GM21390 (cell line): ENCODE results near the gene MFRP.

Experiments used
- ATAC-seq: cut with Tn5 transposase; IDR thresholded peaks from one replicate; pipeline ENCODE4 v1.9.1; 2021; ENCODE audit not compliant: unreplicated experiment

MFRP gene

GRCh38 chr11:119359365-119360214 lies 13.1 kb upstream of the MFRP start:
- ATAC-seq, result no peak

GRCh38 chr11:119357074-119357473 lies 10.6 kb upstream of the MFRP start:
- ATAC-seq, result no peak

GRCh38 chr11:119356349-119357031 lies 10.0 kb upstream of the MFRP start:
- ATAC-seq, result peak; percentile 74

- ATAC-seq, result no peak
Measured at GRCh38 chr11:119355091-119355843, 8.8 kb upstream of the MFRP start.

DNA sequence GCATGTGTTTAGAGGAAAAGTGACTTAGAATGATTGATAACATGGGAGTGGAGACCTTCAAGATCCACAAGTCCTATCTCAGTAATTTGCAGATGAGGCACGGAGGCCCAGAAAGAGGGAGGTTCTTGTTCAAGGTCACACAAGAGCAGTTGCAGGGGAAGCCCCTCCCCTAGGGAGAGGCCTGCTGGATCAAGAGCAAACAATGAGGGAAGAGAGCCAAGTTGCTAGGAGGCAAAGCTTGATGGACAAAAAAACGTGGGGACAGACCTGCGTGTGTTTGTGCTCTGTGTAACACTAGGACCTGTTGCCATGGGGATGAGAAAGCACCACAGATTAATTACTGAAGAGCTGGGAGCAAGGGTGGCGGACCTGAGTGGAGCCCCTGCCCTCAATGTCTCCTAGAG lies 6.4 kb upstream of the MFRP start:
- no peak for ATAC-seq

DNA sequence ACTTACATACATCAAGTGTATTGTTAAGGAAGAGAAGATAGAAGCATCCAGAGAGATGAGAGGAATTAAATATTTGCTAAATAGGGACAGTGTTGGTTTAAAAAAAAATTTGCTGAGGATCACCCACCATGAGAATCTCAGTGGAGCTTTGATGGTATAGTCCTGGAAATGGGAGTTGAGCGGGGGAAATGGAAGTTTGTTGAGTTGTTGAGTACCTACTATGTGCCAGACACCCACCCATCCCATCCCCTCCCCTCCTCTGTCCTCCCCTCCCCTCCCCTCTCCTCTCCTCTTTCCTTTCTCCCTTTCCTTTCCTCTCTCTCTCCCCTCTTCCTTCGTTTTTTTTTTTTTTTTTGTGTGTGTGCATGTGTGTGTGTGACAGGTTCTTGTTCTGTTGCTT lies 4.7 kb upstream of the MFRP start:
- no peak for ATAC-seq

GRCh38 chr11:119350302-119350701 lies 3.8 kb upstream of the MFRP start:
- ATAC-seq, result no peak

DNA sequence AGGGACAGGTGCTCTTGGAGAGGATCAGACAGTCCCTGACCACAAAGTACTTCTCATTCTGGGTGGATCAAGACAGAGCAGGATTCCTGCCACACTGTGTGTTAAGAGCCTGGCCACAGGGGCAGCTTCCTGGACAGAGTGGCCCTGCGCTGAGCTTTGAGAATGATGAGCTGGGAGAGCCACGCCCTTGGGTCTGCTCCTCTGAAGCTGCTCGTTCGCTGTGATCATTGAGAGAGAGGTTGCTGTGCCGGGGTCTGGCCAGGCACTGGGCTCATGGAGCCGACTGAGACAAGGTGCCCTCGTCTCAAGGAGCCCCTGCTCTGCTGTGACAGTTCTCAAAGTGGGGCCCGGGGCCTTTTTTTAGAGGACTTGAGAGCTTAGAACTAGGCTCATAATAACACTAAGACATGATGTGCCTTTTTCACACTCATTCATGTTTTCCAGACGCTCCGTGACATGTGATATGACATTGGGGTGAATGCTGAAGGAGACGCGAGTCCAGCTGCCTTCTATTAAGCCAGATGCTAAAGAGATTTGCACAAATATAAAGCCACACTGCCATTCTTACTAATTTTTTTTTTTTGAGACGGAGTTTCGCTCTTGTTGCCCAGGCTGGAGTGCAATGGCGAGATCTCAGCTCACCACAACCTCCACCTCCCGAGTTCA lies 1.6 kb upstream of the MFRP start:
- ATAC-seq, result no peak

DNA sequence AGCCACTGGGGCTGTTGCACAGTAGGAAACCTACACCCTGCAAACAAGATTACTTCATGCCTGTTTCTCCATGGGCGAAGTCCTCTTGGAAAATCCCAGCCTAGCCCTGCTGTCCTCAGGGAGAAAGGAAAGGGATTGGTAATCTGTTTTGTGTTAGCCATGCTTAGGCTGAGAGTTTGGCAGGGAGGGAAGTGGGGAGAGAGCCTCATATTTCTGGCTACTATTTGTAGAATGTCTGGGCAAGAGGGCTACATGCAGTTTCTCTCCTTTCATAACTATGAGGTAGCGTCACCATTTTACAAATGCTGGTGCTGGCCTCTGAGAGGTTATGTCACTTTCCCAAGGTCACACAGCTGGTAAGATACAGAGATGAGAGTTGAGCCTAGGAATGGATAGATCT lies 737 bp upstream of the MFRP start:
- ATAC-seq, result no peak

- ATAC-seq, result no peak
Measured at GRCh38 chr11:119345685-119346084, 820 bp downstream of the MFRP start.

DNA sequence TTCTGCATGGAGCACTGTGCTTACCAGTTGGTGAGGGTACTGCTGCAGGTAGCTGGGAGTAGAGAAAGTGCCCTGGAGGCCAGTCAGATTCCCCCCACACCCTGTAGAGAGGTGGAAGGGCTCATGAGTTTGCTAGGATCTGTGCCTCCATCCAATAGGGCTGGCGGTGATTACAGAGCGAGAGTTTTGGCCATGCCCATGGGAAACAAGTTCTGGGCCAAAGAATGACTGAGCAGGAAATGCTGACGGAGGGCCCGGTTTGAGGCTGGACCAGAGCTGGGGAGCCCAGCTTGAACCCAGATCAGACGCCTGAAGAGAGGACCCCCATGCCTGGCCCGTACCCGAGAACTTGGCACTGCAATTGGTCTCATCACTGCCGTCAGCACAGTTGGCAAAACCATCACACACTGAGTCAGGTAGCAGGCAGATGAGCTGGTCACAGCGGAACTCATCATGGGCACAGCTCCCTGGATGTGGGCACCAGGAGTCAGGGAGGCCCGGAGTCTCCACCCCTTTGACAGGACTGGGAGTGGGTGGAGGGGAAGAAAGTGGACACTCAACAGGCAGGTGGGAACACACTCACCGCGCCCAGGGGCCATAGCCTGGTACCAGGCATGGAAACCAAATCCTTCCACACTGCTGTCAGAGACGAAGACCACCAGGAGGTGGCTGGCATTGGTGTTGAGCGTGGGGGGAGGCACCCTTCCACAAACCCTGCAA lies 2.1 kb downstream of the MFRP start:
- ATAC-seq, result no peak

DNA sequence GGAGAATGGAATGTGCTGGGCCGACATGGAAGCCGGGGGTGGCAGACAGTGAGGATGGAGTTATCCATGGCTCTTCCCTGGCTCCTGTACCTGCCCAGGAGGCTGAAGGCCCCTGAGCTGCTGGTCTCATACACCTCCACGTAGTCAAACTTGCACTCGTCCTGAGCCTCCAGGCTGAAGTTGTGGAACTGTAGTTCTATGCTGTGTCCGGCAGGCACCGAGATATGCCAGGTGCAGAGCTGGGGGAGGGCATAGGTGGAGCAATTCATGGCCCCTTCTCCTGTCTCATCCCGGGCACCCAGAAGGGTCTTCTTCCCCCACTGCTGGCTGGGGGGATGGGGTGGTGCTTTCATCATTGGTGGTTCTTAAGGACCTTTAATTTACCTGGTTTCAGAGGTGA lies 2.8 kb downstream of the MFRP start:
- no peak for ATAC-seq

DNA sequence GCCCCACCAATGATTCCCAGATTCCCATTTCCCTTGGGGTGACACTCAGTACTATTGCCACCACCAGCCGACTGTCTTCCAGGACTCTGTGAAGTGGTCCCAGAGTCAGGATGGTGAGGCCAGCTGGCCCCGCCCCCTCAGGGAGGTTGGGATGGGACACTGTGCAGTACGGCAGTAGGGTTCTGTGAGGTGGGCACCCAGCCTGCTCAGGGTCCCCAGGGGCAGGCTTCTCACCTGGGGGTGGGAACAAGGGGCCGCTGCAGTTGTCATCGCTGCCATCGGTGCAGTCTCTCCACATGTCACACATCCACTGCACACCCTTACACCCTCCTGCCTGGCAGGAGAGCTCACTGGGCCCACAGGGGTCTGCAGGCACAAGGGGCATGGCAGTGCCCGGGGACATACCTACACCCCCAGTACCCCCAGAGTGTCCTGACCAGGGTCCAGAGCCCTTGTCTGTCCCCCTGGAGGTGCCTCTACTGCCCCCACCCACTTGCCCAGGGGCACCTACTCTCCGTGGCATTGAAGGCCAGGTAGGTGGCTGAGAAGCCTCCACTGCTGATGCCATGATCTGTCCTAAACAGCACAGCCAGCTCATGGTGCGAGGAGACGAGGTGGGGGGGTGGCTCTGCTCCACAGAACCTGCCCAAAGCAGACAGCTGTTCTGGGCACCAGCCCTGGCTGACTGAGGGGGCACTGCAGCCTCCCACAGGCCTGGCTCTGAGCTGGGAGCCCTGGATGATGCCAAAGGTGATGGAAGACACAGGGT lies 4.0 kb downstream of the MFRP start:
- no peak for ATAC-seq

DNA sequence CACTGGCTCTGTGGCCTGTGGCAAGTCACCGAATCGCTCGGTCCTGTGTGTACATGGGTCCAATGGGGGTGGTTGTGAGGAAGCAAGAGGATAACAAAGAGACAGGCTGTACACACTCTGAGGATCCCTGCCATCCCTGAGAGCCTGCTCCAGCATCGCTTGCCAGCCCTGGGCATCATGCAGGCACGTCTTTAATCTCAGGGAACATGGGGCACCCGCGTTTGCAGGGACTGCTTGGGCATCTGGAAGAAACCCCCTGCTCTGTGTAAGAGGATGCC lies 4.5 kb downstream of the MFRP start:
- ATAC-seq, result no peak

GRCh38 chr11:119341222-119342022 lies 5.1 kb downstream of the MFRP start:
- no peak for ATAC-seq

DNA sequence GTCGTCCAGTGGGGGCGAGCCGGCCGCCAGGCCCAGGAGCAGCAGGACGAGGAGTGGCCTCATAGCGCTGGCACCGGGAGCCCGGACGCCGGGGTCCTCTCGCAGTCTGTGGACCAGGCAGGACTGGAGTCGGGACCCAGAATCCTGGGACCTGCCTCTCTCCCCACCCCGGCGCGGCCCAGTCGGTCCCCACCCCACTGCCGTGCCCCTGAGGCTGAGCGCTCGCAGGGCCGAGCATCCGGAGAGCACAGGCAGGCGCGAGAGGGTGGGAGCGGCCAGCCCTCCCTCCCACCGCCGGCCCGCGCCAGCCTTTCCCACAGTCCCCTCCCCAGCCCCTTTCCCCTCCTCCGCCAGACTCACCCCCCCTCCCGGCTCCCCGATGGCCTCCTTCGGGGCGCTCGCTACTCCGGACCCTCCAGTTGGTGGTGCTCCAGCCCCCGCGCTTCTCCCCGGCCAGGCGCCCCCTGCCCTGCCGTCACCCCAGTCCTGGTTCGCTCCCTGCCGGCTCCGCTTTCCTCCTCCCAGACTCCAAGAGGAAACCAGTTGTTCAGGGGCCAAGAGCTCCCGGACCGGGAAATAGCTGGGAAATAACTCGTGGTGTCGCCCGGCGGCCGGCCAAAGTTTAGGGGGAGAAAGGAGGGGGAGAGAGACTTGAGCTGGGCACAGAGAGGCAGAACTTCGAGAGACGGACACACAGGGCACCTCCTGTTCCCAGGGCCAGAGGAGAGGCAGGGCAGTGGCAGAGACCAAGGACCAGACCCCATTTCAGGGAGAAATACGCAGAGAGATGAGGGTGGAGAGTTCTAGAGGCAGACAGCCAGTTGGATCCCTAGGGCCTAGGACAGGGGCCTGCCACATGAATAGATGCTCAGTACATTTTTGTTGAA lies 5.9 kb downstream of the MFRP start, which contains the start of gene C1QTNF5:
Gene C1QTNF5, minus strand, starts transcription at position 549 of the 887 bp plus-strand sequence. Its CDS starts 486 bp downstream, at position 63.
- ATAC-seq, result no peak

DNA sequence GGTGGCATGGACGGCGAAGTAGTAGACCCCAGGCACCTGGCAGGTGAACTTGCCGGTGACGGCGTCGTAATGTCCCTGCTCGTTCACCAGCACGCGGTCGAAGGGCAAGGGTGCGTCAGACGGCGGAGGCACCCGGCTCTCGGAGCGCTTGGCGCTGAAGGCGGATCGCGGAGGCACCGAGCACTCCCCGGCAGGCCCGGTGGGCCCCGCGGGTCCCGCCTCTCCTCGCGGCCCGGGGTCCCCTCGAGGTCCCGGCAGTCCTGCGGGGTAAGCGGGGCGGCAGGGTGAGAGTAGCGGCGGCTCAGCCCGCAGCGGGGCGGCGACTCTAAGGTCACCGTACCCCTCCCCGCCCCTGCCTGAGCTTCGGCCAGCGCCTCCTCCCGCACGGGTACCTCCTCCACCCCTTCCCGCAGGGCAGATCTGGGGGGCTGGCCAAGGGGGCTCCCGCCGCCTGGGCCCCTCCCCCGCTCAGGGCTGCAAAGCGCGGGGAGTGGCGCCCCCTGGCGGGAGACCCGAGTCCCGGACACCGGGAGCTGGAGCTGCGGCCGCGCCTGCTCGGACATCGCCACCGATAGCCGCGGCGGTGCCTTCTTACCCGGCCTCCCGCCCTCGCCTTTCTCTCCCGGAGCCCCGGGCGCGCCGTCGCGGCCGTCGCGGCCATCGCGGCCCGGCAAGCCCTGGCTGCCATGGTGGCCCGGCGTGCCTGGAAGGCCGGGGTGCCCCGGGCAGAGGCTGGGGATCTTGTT lies 6.7 kb downstream of the MFRP start:
- ATAC-seq, result no peak
